Right cardiac atrium (tissue), 5 donors: Measurements from ENCODE around the gene CFAP53. TPM values are rescaled to one million over a fixed set of nuclear protein-coding genes. Genes with fewer than 3 reads are reported as not detected.

Experiments
- ATAC-seq, 2 donors: fragments of 200-7000 bp; cut with Tn5 transposase; one replicate each; pipeline versions ENCODE4 v1.8.0 to v1.9.1; 2020; ENCODE audit warnings: moderate library complexity in 2 of 2, mild to moderate bottlenecking in 1 of 2
- DNase-seq, 3 donors: peaks; one replicate each; pipeline ENCODE4 v3.0.0-alpha.2; 2020
- H3K27ac ChIP-seq: one replicate; pipeline ENCODE4 v1.5.1; 2013; ENCODE audit warnings: mild to moderate bottlenecking, low read length, control low read depth, moderate library complexity
- H3K27me3 ChIP-seq: one replicate; pipeline ENCODE4 v1.6.1; 2013; ENCODE audit not compliant: control insufficient read depth, insufficient read depth
- H3K4me1 ChIP-seq: one replicate; pipeline ENCODE4 v1.6.1; 2013; ENCODE audit warnings: low read length; ENCODE audit not compliant: control insufficient read depth, insufficient read depth
- H3K4me3 ChIP-seq: one replicate; pipeline ENCODE4 v1.5.1; 2013; ENCODE audit warnings: low read length, control low read depth
- H3K9me3 ChIP-seq: one replicate; pipeline ENCODE4 v1.6.1; 2013; ENCODE audit warnings: low read length; ENCODE audit not compliant: control insufficient read depth
- WGBS: extraction: QIAGEN DNeasy Blood & Tissue Kit; methylation state at CpG from one replicate; pipeline ENCODE4 v1.1.7; 2013; 5-methylcytosine and 5-hydroxymethylcytosine counted together
- intact Hi-C, 4 donors: fragments of 100-400 bp; cut with DNase I; formaldehyde crosslinking; loops; one replicate each; pipeline versions ENCODE4 v1.11.0 to v1.14.0; 2022 to 2023
- polyA plus RNA-seq: library from polyadenylated mRNA; stranded (reverse); fragments of 200-250 nt; gene quantifications from one replicate; pipeline ENCODE4 v1.2.3, GENCODE V29; 2013
- total RNA-seq, 4 donors: library from RNA; stranded (reverse); fragmentation: NEBNext Ultra II Directional; extraction: Animal tissue kit (Norgen Biotek cat#: 25700); gene quantifications; one replicate each; pipeline ENCODE4 v1.2.1, GENCODE V29; 2021
- donor health status: healthy with polysubstance abuse.
- donor health status: DM: no; HTN: yes; CAD: no.
- donor health status: DM: no; HTN: no; CAD: no.
- donor health status: DM: no; HTN: yes; CAD: no; lungs with severe emphysema.
- donor health status: DM: yes; HTN: yes; CAD: no.

Gene CFAP53
- total and polyA plus RNA-seq, 5 donors: 0.23 to 0.56 (median 0.29) TPM

- no peak for ATAC-seq
- DNase-seq: peak in 1 of 3 donors; percentile 60
- H3K9me3 ChIP-seq: no peaks in the 10 kb centered on the region
- intact Hi-C loops: no loop called here
- WGBS: 10% methylated on average over 31 of the region's 31 CpGs
- no peaks in the 10 kb centered on the region for H3K27me3 ChIP-seq
- no peak overlapping the region for H3K27ac ChIP-seq
- H3K4me3 ChIP-seq: no peak overlapping the region
- H3K4me1 ChIP-seq: no peaks in the 10 kb centered on the region
Measured at GRCh38 chr18:50192995-50193795, 73.1 kb downstream of the CFAP53 start.

- ATAC-seq (no peak), DNase-seq (no peak)
- no peaks in the 10 kb centered on the region for H3K4me1 ChIP-seq
- WGBS: 56% methylated on average over 1 of the region's 1 CpG
- no peak overlapping the region for H3K4me3 ChIP-seq
- no peak overlapping the region for H3K27ac ChIP-seq
- intact Hi-C loops: no loop called here
- no peaks in the 10 kb centered on the region for H3K9me3 ChIP-seq
- no peaks in the 10 kb centered on the region for H3K27me3 ChIP-seq
Measured at GRCh38 chr18:50190926-50191325, 75.4 kb downstream of the CFAP53 start.

GRCh38 chr18:50190236-50190635, 76.1 kb downstream of the CFAP53 start:
- WGBS: 57% methylated on average over 1 of the region's 1 CpG
- H3K4me3 ChIP-seq: no peak overlapping the region
- ATAC-seq (no peak), DNase-seq (no peak)
- H3K27me3 ChIP-seq: no peaks in the 10 kb centered on the region
- no peaks in the 10 kb centered on the region for H3K4me1 ChIP-seq
- H3K9me3 ChIP-seq: no peaks in the 10 kb centered on the region
- H3K27ac ChIP-seq: no peak overlapping the region
- intact Hi-C loops: no loop called here

- no peaks in the 10 kb centered on the region for H3K9me3 ChIP-seq
- no peak overlapping the region for H3K4me3 ChIP-seq
- no peak for ATAC-seq
- no peaks in the 10 kb centered on the region for H3K4me1 ChIP-seq
- intact Hi-C loops: no loop called here
- WGBS: 62% methylated on average over 1 of the region's 1 CpG
- no peak for DNase-seq
- no peak overlapping the region for H3K27ac ChIP-seq
- H3K27me3 ChIP-seq: no peaks in the 10 kb centered on the region
Measured at GRCh38 chr18:50189160-50189559, 77.1 kb downstream of the CFAP53 start.

GRCh38 chr18:50188652-50189051, 77.6 kb downstream of the CFAP53 start:
- DNase-seq (no peak), ATAC-seq (no peak)
- intact Hi-C loops: no loop called here
- Histone ChIP-seq H3K4me1 (no peaks in the 10 kb centered on the region), H3K27me3 (no peaks in the 10 kb centered on the region), H3K4me3 (no peak overlapping the region), H3K27ac (no peak overlapping the region), H3K9me3 (no peaks in the 10 kb centered on the region)
- WGBS: 83% methylated on average over 6 of the region's 6 CpGs

GRCh38 chr18:50187659-50188058, 78.6 kb downstream of the CFAP53 start:
- no peak overlapping the region for H3K4me3 ChIP-seq
- no peaks in the 10 kb centered on the region for H3K27me3 ChIP-seq
- DNase-seq (no peak), ATAC-seq (no peak)
- no peak overlapping the region for H3K27ac ChIP-seq
- no peaks in the 10 kb centered on the region for H3K4me1 ChIP-seq
- intact Hi-C loops: no loop called here
- 88% methylated on average over 3 of the region's 3 CpGs for WGBS
- H3K9me3 ChIP-seq: no peaks in the 10 kb centered on the region

- intact Hi-C loops: no loop called here
- Histone ChIP-seq H3K4me1 (no peaks in the 10 kb centered on the region), H3K27me3 (no peaks in the 10 kb centered on the region), H3K27ac (no peak overlapping the region), H3K4me3 (no peak overlapping the region), H3K9me3 (no peaks in the 10 kb centered on the region)
- no peak for DNase-seq
- 71% methylated on average over 1 of the region's 1 CpG for WGBS
- no peak for ATAC-seq
Measured at GRCh38 chr18:50186385-50186784, 79.9 kb downstream of the CFAP53 start.

GRCh38 chr18:50183556-50183955, 82.7 kb downstream of the CFAP53 start:
- ATAC-seq (no peak), DNase-seq (no peak)
- no peak overlapping the region for H3K4me3 ChIP-seq
- intact Hi-C loops: no loop called here
- H3K9me3 ChIP-seq: no peaks in the 10 kb centered on the region
- H3K4me1 ChIP-seq: no peaks in the 10 kb centered on the region
- H3K27ac ChIP-seq: no peak overlapping the region
- 85% methylated on average over 5 of the region's 5 CpGs for WGBS
- no peaks in the 10 kb centered on the region for H3K27me3 ChIP-seq

- DNase-seq (no peak), ATAC-seq (no peak)
- intact Hi-C loops: no loop called here
- no peak overlapping the region for H3K4me3 ChIP-seq
- H3K9me3 ChIP-seq: no peaks in the 10 kb centered on the region
- H3K27me3 ChIP-seq: no peaks in the 10 kb centered on the region
- no peaks in the 10 kb centered on the region for H3K4me1 ChIP-seq
- H3K27ac ChIP-seq: no peak overlapping the region
- 47% methylated on average over 1 of the region's 1 CpG for WGBS
Measured at GRCh38 chr18:50182511-50182910, 83.8 kb downstream of the CFAP53 start.

GRCh38 chr18:50181590-50181989, 84.7 kb downstream of the CFAP53 start:
- no peak for DNase-seq
- WGBS: 53% methylated on average over 2 of the region's 2 CpGs
- no peak overlapping the region for H3K27ac ChIP-seq
- no peak overlapping the region for H3K4me3 ChIP-seq
- ATAC-seq: no peak
- intact Hi-C loops: no loop called here
- no peaks in the 10 kb centered on the region for H3K27me3 ChIP-seq
- no peaks in the 10 kb centered on the region for H3K4me1 ChIP-seq
- H3K9me3 ChIP-seq: no peaks in the 10 kb centered on the region

GRCh38 chr18:50179465-50179864, 86.8 kb downstream of the CFAP53 start:
- ATAC-seq (no peak), DNase-seq (no peak)
- no peaks in the 10 kb centered on the region for H3K9me3 ChIP-seq
- H3K27ac ChIP-seq: no peak overlapping the region
- H3K27me3 ChIP-seq: no peaks in the 10 kb centered on the region
- intact Hi-C loops: no loop called here
- H3K4me1 ChIP-seq: no peaks in the 10 kb centered on the region
- 75% methylated on average over 2 of the region's 2 CpGs for WGBS
- no peak overlapping the region for H3K4me3 ChIP-seq
